Measurements from ENCODE around the gene TTLL11. TPM values are rescaled to one million over a fixed set of nuclear protein-coding genes. Genes with fewer than 3 reads are reported as not detected.

TTLL11 gene
- total and polyA plus RNA-seq, 2 of the 8 experiments (the other 6 are each of a cell fraction or from before 2014, with no cell fraction given) = 0.56 to 0.80 TPM

DNA sequence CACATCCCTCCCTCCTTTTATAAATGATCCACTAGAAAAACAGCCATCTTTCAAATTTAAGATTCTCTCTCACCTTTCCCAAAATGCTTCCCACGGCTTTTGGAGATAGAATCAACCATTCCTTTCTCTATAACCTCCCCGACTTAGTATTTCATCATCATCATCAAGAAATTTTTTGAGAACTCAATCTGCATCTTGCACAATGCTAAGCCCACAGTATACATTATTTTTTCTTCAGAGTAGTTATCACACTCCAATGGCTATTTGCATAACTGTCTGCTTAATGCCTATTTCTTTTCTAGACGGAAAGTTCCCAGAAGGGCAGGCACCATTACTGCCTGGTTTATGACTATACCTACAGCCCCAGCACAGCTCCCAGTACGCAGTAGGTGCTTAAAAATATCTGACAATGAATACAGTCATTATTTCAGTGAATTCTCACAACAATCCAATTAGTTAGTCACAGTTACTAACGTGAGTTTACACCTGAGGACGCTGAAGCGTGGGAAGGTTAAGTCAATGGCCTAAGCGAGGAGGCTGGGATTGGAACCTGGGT, 212.7 kb downstream of the TTLL11 start:
- no peak overlapping the region for H3K4me3 ChIP-seq (ENCODE audit: extremely low read depth in 1 of 4, insufficient read depth in 2 of 4, low read depth in 3 of 4, low read length in 4 of 4)
- TF ChIP-seq, protein P1, sequence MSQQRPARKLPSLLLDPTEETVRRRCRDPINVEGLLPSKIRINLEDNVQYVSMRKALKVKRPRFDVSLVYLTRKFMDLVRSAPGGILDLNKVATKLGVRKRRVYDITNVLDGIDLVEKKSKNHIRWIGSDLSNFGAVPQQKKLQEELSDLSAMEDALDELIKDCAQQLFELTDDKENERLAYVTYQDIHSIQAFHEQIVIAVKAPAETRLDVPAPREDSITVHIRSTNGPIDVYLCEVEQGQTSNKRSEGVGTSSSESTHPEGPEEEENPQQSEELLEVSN (IDR thresholded peaks at IDR 0.05) = no peak
- no peak for TF ChIP-seq SRF (IDR thresholded peaks at IDR 0.05; ENCODE audit: low read depth, low read length)
- TF ChIP-seq RAD21 (IDR thresholded peaks at IDR 0.05 in 1 of 2, conservative IDR thresholded peaks at IDR 0.05 in 1 of 2; ENCODE audit: low read depth in 2 of 2, low read length in 2 of 2) = no peak
- no peak for TF ChIP-seq GTF2F1 (IDR thresholded peaks at IDR 0.05; ENCODE audit: borderline replicate concordance, low read depth, low read length)
- TF ChIP-seq, protein P2, sequence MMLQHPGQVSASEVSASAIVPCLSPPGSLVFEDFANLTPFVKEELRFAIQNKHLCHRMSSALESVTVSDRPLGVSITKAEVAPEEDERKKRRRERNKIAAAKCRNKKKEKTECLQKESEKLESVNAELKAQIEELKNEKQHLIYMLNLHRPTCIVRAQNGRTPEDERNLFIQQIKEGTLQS (IDR thresholded peaks at IDR 0.05; ENCODE audit: insufficient read depth, low read depth, low read length) = no peak
- TF ChIP-seq EP300 (IDR thresholded peaks at IDR 0.05; ENCODE audit: borderline replicate concordance in 1 of 2, low read depth in 2 of 2, low read length in 2 of 2) = no peak
- no peak for TF ChIP-seq RBBP5 (IDR thresholded peaks at IDR 0.05; ENCODE audit: borderline replicate concordance, low read depth, low read length)
- TF ChIP-seq KDM5A (IDR thresholded peaks at IDR 0.05; ENCODE audit: low read length) = no peak
- no peak for TF ChIP-seq KDM4A (IDR thresholded peaks at IDR 0.05; ENCODE audit: low read depth, low read length, severe bottlenecking)
- no peak for TF ChIP-seq EGR1 (IDR thresholded peaks at IDR 0.05; ENCODE audit: borderline replicate concordance, low read depth, low read length)
- no peak for TF ChIP-seq CBX5 (IDR thresholded peaks at IDR 0.05; ENCODE audit: low read depth, low read length)

More for the DNA sequence above, 212.7 kb downstream of the TTLL11 start:
- Histone ChIP-seq H3K4ac (replicated peaks; ENCODE audit: insufficient read length, low read depth, low read length) (no peak overlapping the region), H3K9ac (replicated peaks in 1 of 4; ENCODE audit: extremely low read depth in 1 of 4, low read depth in 3 of 4, low read length in 3 of 4) (no peak overlapping the region), H3K79me1 (ENCODE audit: low read depth, low read length) (no peaks in the 10 kb centered on the region; the same call in 1 of the 2 replicates), H4K91ac (replicated peaks; ENCODE audit: insufficient read length, low read length) (no peak overlapping the region), H2BK15ac (ENCODE audit: low read length) (no peak overlapping the region), H3K4me1 (replicated peaks in 1 of 4; ENCODE audit: control insufficient read depth in 3 of 4, insufficient read depth in 4 of 4, low read length in 3 of 4) (peaks cover 0 to 4% (median 3%) of the 10 kb centered on the region in 4 experiments; a peak in 3 of 7 replicates), H3K23me2 (ENCODE audit: low read depth, low read length) (no peaks in the 10 kb centered on the region), H4K5ac (ENCODE audit: insufficient read length, low read depth, low read length) (no peak overlapping the region), H3K36me3 (ENCODE audit: control insufficient read depth in 2 of 4, insufficient read depth in 4 of 4, low read length in 3 of 4) (no peaks in the 10 kb centered on the region), H3K79me2 (ENCODE audit: control insufficient read depth in 1 of 2, insufficient read depth in 2 of 2, low read length in 2 of 2) (no peaks in the 10 kb centered on the region), H2BK20ac (ENCODE audit: low read length) (no peak overlapping the region), H2AK5ac (ENCODE audit: low read depth, low read length) (no peak overlapping the region), H4K20me1 (replicated peaks in 1 of 2; ENCODE audit: control insufficient read depth in 1 of 2, insufficient read depth in 2 of 2, low read length in 2 of 2) (no peaks in the 10 kb centered on the region), H2BK5ac (ENCODE audit: low read depth, low read length) (no peak overlapping the region), H2BK120ac (replicated peaks; ENCODE audit: low read depth, low read length) (no peak overlapping the region), H3K23ac (ENCODE audit: insufficient read length) (no peak overlapping the region), H3K9me3 (ENCODE audit: insufficient read depth in 2 of 2, low read depth in 1 of 2, low read length in 1 of 2) (no peaks in the 10 kb centered on the region), H3K56ac (replicated peaks; ENCODE audit: insufficient read length, low read depth, low read length) (no peak overlapping the region), H2BK12ac (ENCODE audit: low read depth, low read length) (no peak overlapping the region), H3K4me2 (ENCODE audit: insufficient read depth in 1 of 2, low read depth in 2 of 2, low read length in 2 of 2) (no peak overlapping the region), H3K14ac (ENCODE audit: insufficient read length) (no peak overlapping the region), H2AFZ (ENCODE audit: low read length) (no peak overlapping the region), H3K18ac (ENCODE audit: extremely low read depth, low read length) (no peak overlapping the region), H3K27me3 (replicated peaks in 1 of 4; ENCODE audit: control insufficient read depth in 3 of 4, extremely low read depth in 1 of 4, insufficient read depth in 3 of 4, low read length in 3 of 4) (no peaks in the 10 kb centered on the region; a peak in 2 of 7 replicates), H3K27ac (ENCODE audit: low read depth, low read length) (no peak overlapping the region), H4K8ac (ENCODE audit: extremely low read depth, insufficient read depth, low read length) (no peak overlapping the region)
- ChIA-PET CTCF (ENCODE audit: partially characterized antibody) (interaction anchor here (1.2 kb wide), 1 partner anchor 194 kb away, joined by 3 read pairs; no protein-coding TSS in a partner anchor), POLR2A (ENCODE audit: partially characterized antibody) (no interaction called here)
- no peak for DNase-seq (ENCODE audit: low read depth in 1 of 2, low spot score in 2 of 2)
- WGBS, 2 experiments (ENCODE audit: extremely low coverage in 1 of 2, insufficient coverage in 1 of 2, insufficient read length in 1 of 2, insufficient replicate concordance in 2 of 2, low coverage in 1 of 2, low lambda C conversion rate in 2 of 2, missing lambda C conversion rate in 1 of 2) = 79% methylated on average over 8 of the region's 8 CpGs; no CpG with 5 or more reads in 1 of the 2 experiments
- no peak for FAIRE-seq

All from H1 (cell line).